GM15510 (cell line): ENCODE data around the gene IFITM10.

Experiments used
- POLR2A ChIP-seq: IDR thresholded peaks from 3 replicates; pipeline ENCODE4 v1.6.1; 2011; ENCODE audit warnings: borderline replicate concordance; ENCODE audit not compliant: insufficient read length; ENCODE audit errors: extremely low read depth

Gene IFITM10

DNA sequence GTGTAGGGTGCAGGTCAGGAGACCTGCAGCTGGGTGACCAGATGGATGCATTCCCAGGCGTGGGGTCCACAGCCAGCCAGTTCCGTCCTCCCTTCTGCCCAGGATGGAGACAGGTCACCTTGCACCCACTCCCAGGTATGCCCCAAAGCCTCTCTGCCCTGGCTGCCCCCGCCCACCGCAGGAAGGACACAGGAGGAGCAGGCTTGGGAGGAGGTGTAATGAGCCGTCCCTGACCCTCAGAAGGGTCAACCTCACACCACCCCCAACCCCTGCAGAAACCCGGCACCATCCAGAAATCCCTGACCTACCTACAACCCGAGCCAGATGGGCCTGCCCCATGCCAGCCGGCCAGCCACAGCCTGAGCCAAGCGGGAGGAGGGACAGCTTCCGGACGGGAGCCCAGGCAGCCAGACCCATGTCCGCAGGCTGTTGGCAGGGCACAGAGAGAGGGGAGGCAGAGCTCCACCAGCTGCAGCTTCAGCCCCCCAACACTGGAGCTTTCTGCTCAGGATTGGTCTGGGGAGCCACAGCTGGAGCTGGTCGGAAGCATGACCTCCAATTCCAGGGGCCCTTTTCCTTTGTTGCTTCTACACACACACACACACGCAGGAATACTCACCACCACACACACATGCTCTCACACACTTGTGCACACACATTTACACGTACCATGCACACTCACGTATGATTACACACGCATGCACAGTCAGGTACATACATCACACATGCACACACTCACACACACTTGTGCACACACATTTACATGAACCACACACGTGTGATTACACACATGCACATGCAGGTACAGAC is 5.3 kb downstream of the IFITM10 start:
- TF ChIP-seq POLR2A: no peak

DNA sequence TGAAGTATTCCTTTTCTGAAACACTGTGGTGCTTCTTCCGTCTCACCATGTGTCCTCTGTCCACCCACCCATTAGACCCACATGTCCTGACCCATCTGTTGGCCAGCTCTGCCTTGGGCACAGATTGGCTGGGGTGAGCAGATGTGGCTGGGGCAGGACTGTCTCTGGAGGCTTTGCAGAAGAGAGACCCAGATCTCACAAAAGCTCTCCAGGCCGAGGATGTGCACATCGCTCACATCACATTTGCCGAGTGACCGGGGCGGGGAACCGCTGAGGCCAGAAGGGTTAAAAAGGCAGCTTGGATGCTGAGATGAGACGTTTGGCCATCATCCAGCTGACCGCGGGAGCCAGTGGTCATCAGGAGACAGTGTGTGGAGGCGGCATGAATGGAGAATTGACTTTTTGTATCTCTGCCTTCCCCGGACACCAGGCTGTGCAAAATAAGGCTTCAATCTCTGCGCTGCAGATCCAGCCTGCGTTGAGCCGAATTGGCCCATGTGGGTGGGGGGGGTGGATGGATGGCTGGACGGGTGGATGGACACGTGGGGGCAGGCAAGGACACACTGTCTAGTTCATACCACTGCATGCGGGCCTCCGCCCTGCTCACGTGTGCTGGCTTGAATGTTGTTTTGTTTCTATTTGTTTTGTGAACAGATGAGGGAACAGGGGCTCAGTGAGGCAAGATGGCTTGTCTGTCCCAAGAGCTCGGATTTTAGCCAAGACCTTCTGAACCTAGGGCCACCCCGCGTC is 6.1 kb downstream of the IFITM10 start:
- no peak for TF ChIP-seq POLR2A

DNA sequence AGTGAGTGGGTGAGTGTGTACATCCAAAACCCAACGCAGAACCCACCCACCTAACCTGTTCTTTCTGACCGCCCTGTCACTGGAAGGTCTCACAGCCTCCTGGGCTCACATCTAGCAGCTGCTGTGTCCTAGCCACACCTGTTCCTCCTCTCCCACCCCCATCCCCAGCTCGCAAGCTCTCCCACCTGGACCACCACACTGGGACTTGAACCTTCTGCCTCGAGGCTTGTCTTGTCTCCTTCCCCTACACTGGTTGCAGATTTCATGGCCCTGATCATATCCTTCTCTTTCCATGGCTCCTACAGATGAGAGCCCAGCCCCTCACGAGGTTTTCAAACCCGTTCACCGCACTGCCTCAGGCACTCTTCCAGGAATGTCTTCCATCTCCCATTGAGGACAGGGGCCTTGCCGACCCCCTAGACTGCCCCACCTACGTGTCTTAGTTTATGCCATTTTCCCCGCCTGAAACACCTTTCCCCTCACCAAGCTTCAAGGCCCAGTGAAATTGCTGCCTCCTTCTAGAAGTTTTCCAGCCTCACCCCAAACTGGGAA is 6.7 kb downstream of the IFITM10 start:
- TF ChIP-seq POLR2A: no peak

DNA sequence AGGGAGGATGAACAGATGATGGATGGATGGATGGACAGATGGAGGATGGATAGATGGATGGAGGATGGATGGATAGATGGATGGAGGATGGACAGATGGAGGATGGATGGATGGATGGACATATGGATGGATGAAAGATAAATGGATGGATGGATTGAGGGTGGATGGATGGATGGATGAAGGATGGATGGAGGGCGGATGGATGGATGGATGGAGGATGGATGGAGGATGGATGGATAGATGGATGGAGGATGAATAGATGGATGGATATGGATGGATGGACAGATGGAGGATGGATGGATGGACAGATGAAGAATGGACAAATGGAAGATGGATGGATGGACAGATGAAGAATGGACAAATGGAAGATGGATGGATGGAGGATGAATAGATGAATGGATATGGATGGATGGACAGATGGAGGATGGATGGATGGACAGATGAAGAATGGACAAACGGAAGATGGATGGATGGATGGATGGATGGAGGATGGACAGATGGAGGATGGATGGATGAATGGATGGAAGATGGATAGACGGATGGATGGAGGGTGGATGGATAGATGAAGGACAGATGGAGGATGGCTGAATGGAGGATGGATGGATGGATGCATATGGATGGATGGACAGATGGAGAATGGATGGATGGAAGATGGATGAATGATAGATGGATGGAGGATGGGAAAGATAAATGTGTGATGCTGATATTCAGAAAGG is 7.4 kb downstream of the IFITM10 start:
- TF ChIP-seq POLR2A: no peak

GRCh38 chr11:1742371-1742770 is 8.0 kb downstream of the IFITM10 start:
- TF ChIP-seq POLR2A: no peak

- no peak for TF ChIP-seq POLR2A
Measured at GRCh38 chr11:1741741-1742140, 8.7 kb downstream of the IFITM10 start.

DNA sequence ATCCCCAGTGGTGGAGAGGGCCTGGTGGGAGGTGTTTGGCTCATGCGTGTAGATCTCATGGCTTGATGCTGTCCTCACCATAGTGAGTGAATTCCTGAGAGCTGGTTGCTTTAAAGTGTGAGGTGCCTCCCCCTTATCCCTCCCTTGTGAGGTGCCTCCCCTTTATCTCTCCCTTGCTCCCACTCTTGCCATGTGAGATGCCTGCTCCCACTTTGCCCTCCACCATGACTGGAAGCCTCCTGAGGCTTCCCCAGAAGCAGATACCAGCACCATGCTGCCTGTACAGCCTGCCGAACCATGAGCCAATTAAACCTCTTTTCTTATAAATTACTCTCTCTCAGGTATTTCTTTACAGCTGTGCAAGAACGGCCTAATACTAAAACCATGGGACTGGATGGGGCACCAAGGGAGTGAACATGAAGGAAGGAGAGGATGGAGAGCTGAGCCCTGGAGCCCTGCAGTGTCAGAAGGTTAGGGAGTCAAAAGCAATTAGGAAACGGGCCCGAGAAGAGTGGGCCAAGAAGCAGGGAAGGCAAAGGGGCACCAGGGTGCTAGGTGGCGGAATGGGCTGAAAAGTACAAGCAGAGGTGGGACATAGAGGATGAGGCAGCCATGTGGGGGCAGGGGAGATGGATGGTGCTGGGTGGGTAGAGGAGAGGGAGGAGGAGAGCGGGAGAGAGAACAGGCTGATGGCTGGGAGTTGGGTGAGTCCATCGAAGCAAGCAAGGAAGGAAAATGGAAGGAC is 9.4 kb downstream of the IFITM10 start:
- TF ChIP-seq POLR2A: no peak

DNA sequence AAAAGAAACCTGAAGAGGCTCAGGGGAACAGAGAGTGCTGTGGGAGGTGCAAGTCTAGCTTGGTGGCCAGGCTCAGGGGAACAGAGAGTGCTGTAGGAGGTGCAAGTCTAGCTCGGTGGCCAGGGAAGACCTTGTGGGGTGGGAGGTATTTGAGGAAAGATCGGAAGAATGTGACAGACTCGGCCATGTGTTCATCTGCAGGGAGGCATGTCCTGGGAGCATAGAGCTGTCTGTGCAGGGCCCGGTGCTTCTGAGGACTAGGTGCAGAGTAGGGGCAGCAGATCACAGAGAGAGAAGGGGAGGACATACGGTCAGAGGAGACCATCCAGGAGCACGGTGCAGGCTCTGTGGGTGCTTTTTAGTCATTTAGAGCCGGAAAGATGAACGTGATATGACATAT is 10.8 kb downstream of the IFITM10 start:
- no peak for TF ChIP-seq POLR2A

DNA sequence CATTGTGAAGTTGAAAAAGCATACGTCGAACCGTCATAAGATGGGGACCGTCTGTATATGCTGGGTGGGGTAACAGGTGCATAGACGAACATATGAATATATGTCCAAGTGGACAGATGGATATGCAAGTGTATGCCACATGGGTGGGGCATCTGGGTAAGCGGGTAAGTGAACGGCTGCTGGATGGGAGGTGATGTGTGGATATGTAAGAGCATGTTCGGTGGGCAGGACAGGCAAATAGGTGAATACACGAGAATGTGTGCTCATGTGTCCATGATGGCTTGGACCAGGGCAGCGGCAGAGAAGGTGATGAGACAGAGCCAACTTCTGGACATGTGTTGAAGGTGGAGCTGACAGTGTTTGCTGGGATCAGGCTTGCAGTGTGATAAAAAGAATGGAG is 12.0 kb downstream of the IFITM10 start:
- no peak for TF ChIP-seq POLR2A

DNA sequence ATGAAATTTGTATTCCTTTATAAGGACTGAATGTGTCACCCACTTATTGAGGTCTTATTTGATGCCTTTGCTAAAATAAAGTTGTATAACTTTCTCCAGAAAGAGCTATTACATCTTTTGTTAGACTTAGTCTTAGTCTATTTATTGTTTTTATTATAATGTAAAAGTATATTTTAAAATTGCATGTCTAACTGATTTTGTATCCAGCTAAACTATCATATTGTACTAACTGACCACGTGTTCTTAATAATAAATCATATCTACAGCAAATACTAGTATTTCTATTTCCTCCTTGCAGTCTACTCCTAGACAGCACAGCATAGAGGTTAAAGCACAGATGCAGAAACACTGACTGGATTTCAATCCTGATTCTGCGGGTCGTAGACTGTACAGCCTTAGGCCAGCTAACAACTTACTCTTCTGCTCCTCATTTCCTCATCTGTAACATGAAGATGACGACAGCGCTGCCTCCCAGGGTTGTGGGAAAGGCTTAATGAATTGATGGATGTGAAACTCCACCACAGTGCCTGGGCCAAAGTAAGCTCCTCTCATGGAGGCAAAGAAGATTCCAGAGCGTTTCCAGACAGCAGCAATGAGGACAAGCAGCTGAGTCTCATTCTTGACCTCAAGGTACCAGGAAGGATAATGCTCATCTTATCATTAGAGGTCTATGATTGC is 13.2 kb downstream of the IFITM10 start:
- no peak for TF ChIP-seq POLR2A

- TF ChIP-seq POLR2A: no peak
Measured at GRCh38 chr11:1736447-1736992, 13.9 kb downstream of the IFITM10 start.

GRCh38 chr11:1735271-1735670 is 15.1 kb downstream of the IFITM10 start:
- TF ChIP-seq POLR2A: no peak

DNA sequence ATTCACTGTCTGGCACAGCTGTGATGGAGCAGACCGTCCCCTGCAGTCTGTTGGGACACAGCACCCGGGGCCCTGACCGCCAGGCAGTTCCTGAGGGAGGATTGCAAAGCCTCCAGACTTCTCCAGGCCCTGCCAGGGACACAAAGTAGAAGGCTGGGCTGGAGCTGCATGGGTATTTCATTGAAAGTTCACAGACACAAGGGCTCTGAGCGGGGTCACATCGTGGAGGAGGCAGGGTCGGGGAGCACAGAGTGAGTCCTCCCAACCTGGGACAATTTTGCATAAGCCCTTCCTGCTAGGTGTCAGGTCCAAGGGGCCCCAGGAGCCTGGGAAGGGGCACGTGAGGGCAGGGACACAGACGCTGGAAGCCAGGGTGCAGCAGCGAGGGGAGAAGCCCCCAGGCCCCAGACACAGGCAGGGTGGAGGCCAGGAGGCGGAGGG is 15.7 kb downstream of the IFITM10 start:
- no peak for TF ChIP-seq POLR2A
